ENCODE results near the gene E4F1. TPM values are rescaled to one million over a fixed set of nuclear protein-coding genes. Genes with fewer than 3 reads are reported as not detected.

Gene E4F1
- total and polyA plus RNA-seq, 2 of the 13 experiments (the other 11 are each of a cell fraction or from before 2014, with no cell fraction given) = 13.8 to 19.5 TPM

DNA sequence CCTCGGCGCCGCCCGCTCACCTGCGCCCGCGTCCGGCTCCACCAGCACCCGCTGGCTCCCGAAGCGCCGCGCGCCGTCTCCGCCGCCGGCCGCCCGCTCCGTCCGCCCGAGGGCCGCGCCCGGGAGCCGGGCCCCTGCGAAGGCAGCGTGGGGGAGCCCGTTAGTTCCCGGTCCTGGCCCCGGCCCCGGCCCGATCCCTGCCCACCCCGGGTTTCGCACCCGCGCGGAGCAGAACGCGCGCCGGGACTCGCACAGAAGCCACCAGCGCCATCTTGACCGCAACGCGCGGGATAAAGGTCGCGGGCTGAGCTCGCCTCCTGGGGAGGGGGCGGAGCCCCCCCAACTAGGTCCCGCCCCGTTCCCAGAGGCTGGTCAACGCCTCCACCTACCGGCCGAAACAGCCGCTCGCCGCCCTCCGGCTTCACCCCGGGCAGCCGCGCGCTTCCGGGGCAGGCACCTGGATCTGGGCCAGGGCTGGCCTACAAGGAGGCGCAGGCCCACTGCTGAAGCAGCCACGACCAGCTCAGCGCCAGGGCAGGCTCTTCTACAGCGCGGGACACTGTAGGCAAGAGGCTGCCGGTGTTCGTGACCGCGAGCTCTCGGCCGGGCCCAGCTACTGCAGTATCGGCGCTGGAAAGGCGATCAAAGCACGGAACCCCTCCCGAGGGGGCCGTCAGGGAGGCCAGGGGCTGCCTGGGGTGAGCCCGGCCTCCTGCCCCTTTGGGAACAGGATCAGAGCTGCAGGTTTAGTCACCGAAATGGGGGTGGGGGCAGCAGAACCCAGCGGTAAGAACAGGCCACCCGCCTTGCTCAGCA is 28.1 kb downstream of the E4F1 start, which contains the start of gene ECI1 (continued):
- TF ChIP-seq, protein P1, sequence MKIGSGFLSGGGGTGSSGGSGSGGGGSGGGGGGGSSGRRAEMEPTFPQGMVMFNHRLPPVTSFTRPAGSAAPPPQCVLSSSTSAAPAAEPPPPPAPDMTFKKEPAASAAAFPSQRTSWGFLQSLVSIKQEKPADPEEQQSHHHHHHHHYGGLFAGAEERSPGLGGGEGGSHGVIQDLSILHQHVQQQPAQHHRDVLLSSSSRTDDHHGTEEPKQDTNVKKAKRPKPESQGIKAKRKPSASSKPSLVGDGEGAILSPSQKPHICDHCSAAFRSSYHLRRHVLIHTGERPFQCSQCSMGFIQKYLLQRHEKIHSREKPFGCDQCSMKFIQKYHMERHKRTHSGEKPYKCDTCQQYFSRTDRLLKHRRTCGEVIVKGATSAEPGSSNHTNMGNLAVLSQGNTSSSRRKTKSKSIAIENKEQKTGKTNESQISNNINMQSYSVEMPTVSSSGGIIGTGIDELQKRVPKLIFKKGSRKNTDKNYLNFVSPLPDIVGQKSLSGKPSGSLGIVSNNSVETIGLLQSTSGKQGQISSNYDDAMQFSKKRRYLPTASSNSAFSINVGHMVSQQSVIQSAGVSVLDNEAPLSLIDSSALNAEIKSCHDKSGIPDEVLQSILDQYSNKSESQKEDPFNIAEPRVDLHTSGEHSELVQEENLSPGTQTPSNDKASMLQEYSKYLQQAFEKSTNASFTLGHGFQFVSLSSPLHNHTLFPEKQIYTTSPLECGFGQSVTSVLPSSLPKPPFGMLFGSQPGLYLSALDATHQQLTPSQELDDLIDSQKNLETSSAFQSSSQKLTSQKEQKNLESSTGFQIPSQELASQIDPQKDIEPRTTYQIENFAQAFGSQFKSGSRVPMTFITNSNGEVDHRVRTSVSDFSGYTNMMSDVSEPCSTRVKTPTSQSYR (CRISPR knock-in tag; IDR thresholded peaks at IDR 0.05; ENCODE audit: borderline replicate concordance) = no peak; the same call in 1 of the 2 replicates
- no peak for TF ChIP-seq RORA (CRISPR knock-in tag; IDR thresholded peaks at IDR 0.05)
- peak; percentile 51; the same call in 1 of the 2 replicates for TF ChIP-seq ZSCAN21 (CRISPR knock-in tag; IDR thresholded peaks at IDR 0.05; ENCODE audit: borderline replicate concordance)
- peak; percentile 35; the same call in 1 of the 2 replicates for TF ChIP-seq LCORL (IDR thresholded peaks at IDR 0.05)
- TF ChIP-seq LCORL (CRISPR knock-in tag; IDR thresholded peaks at IDR 0.05) = peak; percentile 69
- TF ChIP-seq YEATS4 (CRISPR knock-in tag; IDR thresholded peaks at IDR 0.05; ENCODE audit: borderline replicate concordance) = peak; percentile 94
- TF ChIP-seq ELF1 (CRISPR knock-in tag; IDR thresholded peaks at IDR 0.05) = peak; percentile 98
- TF ChIP-seq ZNF777 (CRISPR knock-in tag; IDR thresholded peaks at IDR 0.05) = no peak; the same call in 1 of the 2 replicates
- TF ChIP-seq SATB2 (CRISPR knock-in tag; IDR thresholded peaks at IDR 0.05) = peak; percentile 81; the same call in 1 of the 2 replicates
- TF ChIP-seq, protein P2, sequence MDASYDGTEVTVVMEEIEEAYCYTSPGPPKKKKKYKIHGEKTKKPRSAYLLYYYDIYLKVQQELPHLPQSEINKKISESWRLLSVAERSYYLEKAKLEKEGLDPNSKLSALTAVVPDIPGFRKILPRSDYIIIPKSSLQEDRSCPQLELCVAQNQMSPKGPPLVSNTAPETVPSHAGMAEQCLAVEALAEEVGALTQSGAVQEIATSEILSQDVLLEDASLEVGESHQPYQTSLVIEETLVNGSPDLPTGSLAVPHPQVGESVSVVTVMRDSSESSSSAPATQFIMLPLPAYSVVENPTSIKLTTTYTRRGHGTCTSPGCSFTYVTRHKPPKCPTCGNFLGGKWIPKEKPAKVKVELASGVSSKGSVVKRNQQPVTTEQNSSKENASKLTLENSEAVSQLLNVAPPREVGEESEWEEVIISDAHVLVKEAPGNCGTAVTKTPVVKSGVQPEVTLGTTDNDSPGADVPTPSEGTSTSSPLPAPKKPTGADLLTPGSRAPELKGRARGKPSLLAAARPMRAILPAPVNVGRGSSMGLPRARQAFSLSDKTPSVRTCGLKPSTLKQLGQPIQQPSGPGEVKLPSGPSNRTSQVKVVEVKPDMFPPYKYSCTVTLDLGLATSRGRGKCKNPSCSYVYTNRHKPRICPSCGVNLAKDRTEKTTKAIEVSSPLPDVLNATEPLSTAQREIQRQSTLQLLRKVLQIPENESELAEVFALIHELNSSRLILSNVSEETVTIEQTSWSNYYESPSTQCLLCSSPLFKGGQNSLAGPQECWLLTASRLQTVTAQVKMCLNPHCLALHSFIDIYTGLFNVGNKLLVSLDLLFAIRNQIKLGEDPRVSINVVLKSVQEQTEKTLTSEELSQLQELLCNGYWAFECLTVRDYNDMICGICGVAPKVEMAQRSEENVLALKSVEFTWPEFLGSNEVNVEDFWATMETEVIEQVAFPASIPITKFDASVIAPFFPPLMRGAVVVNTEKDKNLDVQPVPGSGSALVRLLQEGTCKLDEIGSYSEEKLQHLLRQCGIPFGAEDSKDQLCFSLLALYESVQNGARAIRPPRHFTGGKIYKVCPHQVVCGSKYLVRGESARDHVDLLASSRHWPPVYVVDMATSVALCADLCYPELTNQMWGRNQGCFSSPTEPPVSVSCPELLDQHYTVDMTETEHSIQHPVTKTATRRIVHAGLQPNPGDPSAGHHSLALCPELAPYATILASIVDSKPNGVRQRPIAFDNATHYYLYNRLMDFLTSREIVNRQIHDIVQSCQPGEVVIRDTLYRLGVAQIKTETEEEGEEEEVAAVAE (CRISPR knock-in tag; IDR thresholded peaks at IDR 0.05; ENCODE audit: borderline replicate concordance) = peak; percentile 78; the same call in 1 of the 2 replicates
